ENCODE results near the gene CNN3.

The CNN3 gene

GRCh38 chr1:94921977-94922376 is 4.9 kb downstream of the CNN3 start:
- DNase-seq: no peak

GRCh38 chr1:94920061-94920460 is 6.8 kb downstream of the CNN3 start:
- no peak for DNase-seq

- DNase-seq: no peak
Measured at GRCh38 chr1:94919241-94920030, 7.5 kb downstream of the CNN3 start.

DNA sequence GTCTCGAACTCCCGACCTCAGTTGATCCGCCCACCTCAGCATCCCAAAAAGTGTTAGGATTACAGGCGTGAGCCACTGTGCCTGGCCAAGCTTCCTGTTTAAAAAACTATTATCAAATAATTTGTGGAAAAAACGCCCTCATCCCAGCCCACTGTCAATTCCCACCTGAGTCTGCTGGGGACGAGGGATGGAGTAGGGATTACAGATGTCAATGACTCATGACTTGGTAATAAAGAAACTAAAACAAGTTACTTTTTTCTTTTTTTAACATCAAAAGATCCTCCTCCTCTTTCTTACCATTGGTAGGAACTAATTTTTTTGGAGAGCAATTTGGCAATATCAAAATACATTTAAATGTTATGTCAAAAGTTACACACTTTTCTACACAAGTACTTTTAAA is 9.7 kb downstream of the CNN3 start:
- DNase-seq: no peak

GRCh38 chr1:94912263-94913184 is 14.4 kb downstream of the CNN3 start:
- no peak for DNase-seq

DNA sequence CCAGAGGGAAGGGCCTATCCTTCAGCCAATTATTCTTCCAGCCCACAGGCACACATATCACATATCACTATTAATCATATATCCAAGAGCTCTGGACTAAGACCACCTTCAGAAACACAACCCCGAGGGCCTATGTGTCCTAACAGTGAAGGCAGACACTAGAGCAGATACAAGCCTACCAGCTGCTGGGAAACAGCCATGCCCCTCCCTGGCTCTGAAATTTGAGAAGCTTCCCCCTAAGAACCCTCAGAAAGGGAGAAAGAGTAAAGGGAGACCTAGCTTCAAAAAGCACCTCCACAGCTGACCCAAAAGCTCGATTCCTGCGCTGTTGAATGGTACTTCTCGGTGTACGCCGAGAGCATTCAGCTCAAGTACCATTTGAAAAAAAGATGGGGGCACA is 17.4 kb downstream of the CNN3 start:
- no peak for DNase-seq

DNA sequence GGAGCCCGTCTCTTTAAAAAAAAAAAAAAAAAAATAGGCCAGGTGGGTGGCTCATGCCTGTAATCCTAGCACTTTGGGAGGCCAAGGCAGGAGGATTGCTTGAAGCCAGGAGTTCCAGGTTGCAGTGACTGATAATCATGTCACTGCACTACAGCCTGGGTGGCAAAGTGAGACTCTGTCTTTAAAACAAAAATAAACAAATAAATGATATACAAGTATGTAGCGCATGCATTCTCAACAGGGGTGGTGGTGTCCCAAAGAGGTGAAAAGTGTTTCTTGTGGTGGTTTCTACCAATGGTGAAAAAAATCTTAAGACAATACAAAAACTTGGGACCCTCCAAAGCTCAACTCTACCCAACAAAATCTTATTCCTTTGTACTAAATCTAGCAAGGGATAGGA is 17.9 kb downstream of the CNN3 start:
- DNase-seq: no peak

DNA sequence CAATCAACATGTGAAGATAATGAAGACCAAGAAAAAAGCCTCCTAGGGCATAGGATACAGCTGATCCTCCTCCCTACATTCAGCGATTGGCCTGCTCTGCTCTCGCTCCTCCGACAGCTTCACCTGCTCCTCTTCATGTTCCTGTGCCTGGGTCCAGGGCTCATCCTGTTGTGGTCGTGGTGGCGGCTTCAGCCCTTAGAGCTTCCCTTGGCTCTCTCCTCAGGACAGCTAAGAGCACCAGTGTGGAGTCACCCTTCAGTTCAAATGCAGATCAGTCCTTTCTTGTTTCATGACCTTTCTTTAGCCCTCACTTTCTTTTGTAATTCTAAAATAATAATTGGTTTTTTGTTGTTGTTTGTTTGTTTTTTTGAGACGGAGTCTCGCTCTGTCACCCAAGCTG is 18.7 kb downstream of the CNN3 start:
- no peak for DNase-seq

GRCh38 chr1:94907136-94907535 is 19.8 kb downstream of the CNN3 start:
- DNase-seq: no peak

- no peak for DNase-seq
Measured at GRCh38 chr1:94906382-94906781, 20.5 kb downstream of the CNN3 start.

GRCh38 chr1:94905207-94905606 is 21.7 kb downstream of the CNN3 start:
- no peak for DNase-seq

DNA sequence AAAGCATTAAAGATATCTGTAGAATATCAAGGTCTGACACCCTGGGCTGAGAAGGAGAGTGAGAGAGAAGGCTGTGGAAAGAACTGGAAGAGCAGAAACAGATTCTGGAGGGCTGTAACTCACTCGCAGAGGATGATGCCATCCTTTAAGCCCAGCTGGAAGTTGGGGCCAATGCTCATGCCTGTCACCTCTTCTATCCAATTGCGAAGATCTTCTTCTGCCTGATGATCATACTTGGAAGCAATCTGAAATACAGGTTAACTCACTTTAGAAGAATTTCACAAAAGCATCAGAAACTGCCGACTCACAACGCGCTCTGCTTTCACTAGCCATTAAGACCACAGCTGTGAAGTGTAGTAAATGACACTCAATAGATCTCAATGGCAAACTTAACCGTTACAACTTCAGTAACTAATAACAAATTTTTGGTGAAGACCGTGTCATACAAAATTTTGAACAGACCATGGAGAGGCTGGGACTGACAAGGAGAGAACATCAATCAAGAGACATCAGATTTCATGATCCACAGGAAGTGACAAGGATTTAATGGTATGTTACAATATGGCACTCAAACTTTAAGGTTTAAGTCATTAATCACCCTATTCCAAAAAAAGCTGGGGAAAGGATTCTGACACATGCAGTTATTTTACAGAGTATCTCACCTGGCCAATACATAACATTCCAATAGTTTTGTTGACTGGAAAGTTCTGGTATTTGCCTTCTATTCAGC is 23.5 kb downstream of the CNN3 start:
- DNase-seq: no peak

DNA sequence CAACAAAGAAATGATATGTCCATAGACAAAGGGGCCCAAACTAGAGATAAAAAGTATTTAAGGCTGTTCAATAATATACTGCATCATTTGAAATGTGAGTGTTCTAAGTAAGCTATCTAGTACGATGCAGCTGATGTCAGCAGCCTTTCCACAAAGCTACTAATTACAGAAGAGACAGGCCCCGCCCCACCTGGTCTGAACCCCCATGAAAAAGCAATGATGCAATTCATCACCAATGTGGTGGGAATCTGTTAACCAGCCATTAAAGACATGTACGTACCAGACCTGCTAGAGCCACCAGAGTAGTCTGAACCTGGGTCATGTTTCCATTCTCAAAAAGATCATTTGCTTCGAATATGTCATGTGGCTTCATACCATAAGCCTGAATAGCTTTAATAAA is 25.1 kb downstream of the CNN3 start:
- no peak for DNase-seq

- DNase-seq: no peak
Measured at GRCh38 chr1:94899756-94900155, 27.2 kb downstream of the CNN3 start.

DNA sequence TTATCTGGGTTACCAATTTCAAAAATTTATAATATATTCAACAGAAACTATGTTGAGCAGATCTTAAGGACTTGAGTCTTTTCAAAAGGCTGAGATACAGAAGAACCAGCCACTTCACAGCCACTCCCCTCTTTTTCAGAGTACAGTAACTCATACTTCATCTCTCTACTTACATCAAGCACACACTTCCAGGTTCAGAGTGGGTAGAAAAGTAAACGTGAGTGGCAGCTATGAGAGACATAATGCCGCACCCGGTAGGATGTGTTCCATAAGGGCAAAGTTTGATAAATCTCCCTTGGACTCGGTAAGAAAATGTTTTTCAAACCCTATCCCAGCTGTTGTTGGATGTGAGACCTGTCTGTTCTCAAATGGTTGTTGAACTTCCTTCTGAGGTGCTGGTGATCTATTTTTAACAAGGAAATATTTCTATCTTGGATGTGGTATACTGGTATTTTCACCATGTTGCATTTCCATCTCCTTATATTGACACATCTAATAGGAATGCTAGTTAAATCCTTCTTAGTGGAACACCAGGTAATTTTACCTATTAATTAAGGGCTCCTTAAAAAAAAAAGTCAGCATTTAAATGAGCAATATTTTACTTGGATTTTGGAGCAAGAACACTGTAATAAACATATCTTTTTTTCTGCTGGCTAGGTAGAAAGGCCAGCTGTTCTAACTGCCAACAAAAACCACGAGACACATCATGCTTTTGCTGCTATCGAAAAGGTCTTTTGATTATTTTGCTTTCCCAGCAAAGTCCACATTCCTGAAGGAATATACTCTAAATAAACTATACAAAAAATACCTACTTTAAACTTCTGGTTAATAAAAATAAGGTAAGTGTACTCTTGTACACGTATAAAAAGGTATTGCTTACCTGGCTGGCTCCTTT is 28.2 kb downstream of the CNN3 start:
- DNase-seq: no peak

- no peak for DNase-seq
Measured at GRCh38 chr1:94895518-94895917, 31.4 kb downstream of the CNN3 start.

GRCh38 chr1:94894630-94895029 is 32.3 kb downstream of the CNN3 start:
- no peak for DNase-seq

DNA sequence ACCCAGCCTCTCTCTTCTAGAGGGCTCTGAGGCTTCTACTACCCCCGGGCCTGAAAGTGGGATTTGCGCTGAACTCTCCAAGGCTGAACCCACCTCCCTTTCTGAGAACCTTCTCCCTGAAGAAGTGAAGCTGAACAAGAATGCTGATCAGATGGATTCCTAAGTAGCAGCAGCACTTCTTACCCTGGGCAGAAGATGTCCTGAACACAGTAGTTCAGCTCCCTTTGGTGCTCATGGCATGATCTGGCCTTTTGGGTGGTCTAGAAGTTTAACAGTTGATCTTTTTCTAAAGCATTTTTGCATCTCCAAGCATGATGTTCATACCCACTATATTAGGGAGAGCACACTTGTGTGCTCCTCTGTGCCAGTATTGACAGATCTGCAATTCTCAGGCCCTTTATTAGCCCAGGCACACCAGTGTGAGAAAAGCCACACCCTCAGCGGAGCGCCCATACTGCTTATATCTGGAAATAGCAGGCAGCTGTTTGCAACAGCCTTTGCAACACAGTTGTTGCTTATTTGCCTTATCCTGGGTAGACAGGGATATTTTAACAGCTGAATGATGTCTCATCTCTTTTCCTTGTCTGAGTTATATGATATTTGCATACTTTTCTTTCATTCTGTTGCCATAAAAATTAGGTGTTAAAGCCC is 34.2 kb downstream of the CNN3 start:
- no peak for DNase-seq

DNA sequence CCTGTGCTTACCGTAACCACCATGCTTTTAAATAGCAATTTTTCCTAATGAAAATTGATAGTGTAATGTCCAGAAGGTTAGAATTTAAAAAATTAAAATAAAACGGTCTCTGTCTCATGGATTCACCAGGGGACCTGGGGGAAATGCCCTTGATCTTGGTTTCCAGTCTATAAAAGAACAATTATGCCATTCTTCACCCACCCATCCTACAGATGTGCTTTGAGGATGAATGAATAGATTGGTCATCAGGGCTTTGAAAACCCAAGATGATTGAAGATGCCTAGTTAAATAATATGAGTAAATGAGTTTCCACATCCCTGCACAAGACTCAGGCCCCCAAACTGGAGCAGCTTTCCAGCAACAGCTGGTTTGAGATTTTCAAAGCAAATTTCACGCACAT is 38.7 kb downstream of the CNN3 start:
- no peak for DNase-seq

DNA sequence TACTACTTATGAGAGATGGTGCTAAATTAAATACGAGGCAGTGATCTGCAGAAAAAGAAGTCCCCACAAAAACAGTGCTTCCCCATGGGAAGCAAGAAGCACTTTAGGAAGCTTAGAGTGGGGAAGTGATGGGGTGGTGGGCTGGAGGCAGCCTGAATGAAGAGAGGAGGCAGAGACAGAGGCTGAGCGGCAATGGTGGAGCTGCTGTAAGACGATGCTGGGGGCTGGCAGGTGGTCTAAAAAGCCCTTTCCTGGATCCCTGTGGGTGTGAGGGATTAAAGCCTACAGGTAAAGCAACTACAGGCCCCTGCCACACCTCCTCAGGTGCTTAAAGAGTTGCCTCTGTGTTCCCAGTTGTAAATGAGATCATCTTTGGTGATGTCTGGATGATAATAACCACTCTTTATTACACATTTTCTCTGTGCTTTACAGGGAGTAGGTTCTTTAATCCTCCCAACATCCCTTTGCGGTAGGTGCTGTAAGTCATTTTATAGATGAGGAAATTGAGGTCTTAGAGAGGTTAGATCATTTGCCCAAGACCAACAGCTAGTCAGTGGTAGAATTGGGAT is 39.2 kb downstream of the CNN3 start:
- DNase-seq: no peak

DNA sequence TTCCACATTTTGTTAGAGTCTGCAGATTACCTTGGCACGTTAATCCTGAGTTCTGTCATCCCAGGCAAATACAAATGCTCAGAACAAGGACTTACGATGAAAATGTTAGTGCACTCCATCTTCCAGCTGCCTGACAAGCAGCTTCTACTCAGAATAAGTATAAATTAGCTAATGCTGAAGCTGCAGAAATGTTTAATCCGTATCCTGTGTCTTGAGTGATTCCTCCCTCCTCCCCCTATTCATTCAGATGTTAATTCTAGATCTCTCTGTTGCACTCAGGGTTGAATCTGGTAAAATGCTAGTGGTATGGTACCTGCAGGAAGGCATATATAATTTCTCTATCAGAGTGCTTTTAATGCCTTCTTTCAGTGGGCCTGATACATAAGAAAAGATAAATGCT is 39.8 kb downstream of the CNN3 start:
- DNase-seq: no peak

DNA sequence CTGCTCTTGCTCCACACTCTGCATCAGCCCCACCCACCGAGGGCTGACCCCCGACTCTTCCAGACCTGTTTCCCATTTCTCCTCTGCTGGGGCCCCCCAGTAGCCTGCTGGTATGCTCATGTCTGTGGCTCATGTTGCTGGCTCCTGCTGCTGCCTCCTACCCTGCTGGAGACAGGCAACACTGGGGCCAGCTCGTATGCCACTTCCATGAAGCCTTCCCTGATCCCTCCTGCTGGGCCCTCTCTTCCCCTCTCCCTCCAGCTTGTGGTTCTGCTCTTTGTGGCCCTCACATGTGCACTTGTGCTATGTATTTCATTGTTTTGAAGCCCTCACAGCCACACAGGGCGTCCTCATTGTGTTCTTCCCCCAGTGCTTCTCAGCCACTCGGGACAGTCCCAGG is 40.5 kb downstream of the CNN3 start:
- no peak for DNase-seq
